ENCODE data around the gene KDM4B. TPM values are rescaled to one million over a fixed set of nuclear protein-coding genes. Genes with fewer than 3 reads are reported as not detected.

The KDM4B gene
- total RNA-seq, 1 experiment from 2014 or later, result 35.9 TPM

- no peak for TF ChIP-seq ZNF274 (IDR thresholded peaks at IDR 0.05; ENCODE audit: low read depth, low read length)
- TF ChIP-seq EGR1 (IDR thresholded peaks at IDR 0.05; ENCODE audit: low read depth), result no peak
These were observed 124.5 kb downstream of the KDM4B start (continued) for GRCh38 chr19:5093297-5093928.

GRCh38 chr19:5093948-5094718 lies 125.2 kb downstream of the KDM4B start:
- no TSS peak for BruUV-seq (replicated peaks)
- ChIA-PET RAD21 (ENCODE audit: low non-redundant PET in 1 of 2, low total read pairs in 2 of 2, uncharacterized antibody in 2 of 2, unreplicated experiment in 2 of 2) (no interaction called here), POLR2A (no interaction called here), CTCF (no interaction called here)
- Histone ChIP-seq H3K9me3 (ENCODE audit: control insufficient read depth in 1 of 2, insufficient read depth in 1 of 2, low read depth in 1 of 2, low read length in 2 of 2) (peaks cover 10% of the 10 kb centered on the region in 2 experiments; a peak in 2 of 4 replicates), H3K79me2 (ENCODE audit: insufficient read depth, low read length) (no peaks in the 10 kb centered on the region), H3K4me1 (ENCODE audit: control insufficient read depth in 1 of 2, insufficient read depth in 2 of 2, low read length in 2 of 2) (no peaks in the 10 kb centered on the region), H3K4me2 (ENCODE audit: low read length) (no peak overlapping the region), H3K27me3 (ENCODE audit: insufficient read depth, low read length) (no peaks in the 10 kb centered on the region), H3K36me3 (ENCODE audit: control insufficient read depth in 1 of 2, insufficient read depth in 2 of 2, low read length in 2 of 2) (peaks cover 0 to 4% of the 10 kb centered on the region in 2 experiments; a peak in 2 of 4 replicates), H3K9ac (ENCODE audit: low read length) (no peak overlapping the region), H2AFZ (ENCODE audit: low read depth, low read length, poor library complexity, severe bottlenecking) (no peak overlapping the region), H3K27ac (ENCODE audit: low read depth, low read length) (no peak overlapping the region), H3K9me2 (ENCODE audit: insufficient read depth) (no peaks in the 10 kb centered on the region), H4K20me1 (ENCODE audit: insufficient read depth) (no peaks in the 10 kb centered on the region), H3K4me3 (replicated peaks in 1 of 2; ENCODE audit: low read depth in 1 of 2, low read length in 2 of 2) (no peak overlapping the region)
- no peak for TF ChIP-seq CEBPB (IDR thresholded peaks at IDR 0.05; ENCODE audit: low read depth)
- no peak for TF ChIP-seq FOSL1 (IDR thresholded peaks at IDR 0.05; ENCODE audit: low read depth)
- no peak for TF ChIP-seq EZH2 (IDR thresholded peaks at IDR 0.05)
- no peak for TF ChIP-seq EGR1 (IDR thresholded peaks at IDR 0.05; ENCODE audit: low read depth)
- no peak for TF ChIP-seq EZH2phosphoT487 (IDR thresholded peaks at IDR 0.05; ENCODE audit: borderline replicate concordance)
- no peak for TF ChIP-seq ZFX (IDR thresholded peaks at IDR 0.05)
- TF ChIP-seq POLR2A (IDR thresholded peaks at IDR 0.05; ENCODE audit: borderline replicate concordance, extremely low read depth, insufficient read depth, insufficient read length), result no peak
- TF ChIP-seq MAX (IDR thresholded peaks at IDR 0.05), result no peak
- DNase-seq (ENCODE audit: low read depth, low spot score) (no peak), ATAC-seq (no peak)
- intact Hi-C loops (cut with micrococcal nuclease), result no loop called here

All from HCT116 (cell line).